ENCODE measurements around the gene SLIT3.

DNA sequence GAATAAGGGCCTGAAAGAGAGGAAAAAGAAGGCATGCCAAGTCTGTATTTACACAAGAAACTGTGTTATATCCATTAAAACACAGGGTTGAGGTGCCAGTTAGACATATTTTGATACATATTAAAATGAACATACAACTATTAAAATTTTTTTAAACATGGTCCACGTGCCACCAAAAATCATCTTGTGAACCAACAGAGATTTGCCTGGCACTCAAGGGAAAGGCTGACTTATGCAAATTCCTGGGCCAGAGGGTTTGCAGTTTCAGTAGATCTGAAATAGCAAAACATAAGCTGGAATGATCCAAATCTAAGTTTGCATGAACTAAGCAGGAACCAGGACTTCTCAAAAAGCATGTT lies 168.7 kb downstream of the SLIT3 start:
- no peak for TF ChIP-seq HDGF (IDR thresholded peaks at IDR 0.05; ENCODE audit: borderline replicate concordance)
- no peak for TF ChIP-seq BHLHE40 (IDR thresholded peaks at IDR 0.05; ENCODE audit: borderline replicate concordance)
- TF ChIP-seq, protein P1, sequence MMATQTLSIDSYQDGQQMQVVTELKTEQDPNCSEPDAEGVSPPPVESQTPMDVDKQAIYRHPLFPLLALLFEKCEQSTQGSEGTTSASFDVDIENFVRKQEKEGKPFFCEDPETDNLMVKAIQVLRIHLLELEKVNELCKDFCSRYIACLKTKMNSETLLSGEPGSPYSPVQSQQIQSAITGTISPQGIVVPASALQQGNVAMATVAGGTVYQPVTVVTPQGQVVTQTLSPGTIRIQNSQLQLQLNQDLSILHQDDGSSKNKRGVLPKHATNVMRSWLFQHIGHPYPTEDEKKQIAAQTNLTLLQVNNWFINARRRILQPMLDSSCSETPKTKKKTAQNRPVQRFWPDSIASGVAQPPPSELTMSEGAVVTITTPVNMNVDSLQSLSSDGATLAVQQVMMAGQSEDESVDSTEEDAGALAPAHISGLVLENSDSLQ (IDR thresholded peaks at IDR 0.05) = no peak
- TF ChIP-seq TARDBP (IDR thresholded peaks at IDR 0.05) = no peak
- no peak for TF ChIP-seq NFRKB (IDR thresholded peaks at IDR 0.05)
- TF ChIP-seq LEF1 (IDR thresholded peaks at IDR 0.05; ENCODE audit: borderline replicate concordance) = no peak
- no peak for TF ChIP-seq ARNT (IDR thresholded peaks at IDR 0.05)
- TF ChIP-seq SP1 (IDR thresholded peaks at IDR 0.05) = no peak
- TF ChIP-seq FOXM1 (IDR thresholded peaks at IDR 0.05; ENCODE audit: borderline replicate concordance) = no peak
- TF ChIP-seq ELF4 (IDR thresholded peaks at IDR 0.05) = no peak
- TF ChIP-seq ZNF384 (IDR thresholded peaks at IDR 0.05) = no peak
